ES-I3 (cell line): ENCODE results near the gene LGALS3.
"Not testable (repeated sequence)": the region's sequence is repeated elsewhere in the genome, so short reads cannot be mapped to it uniquely, and the experiment has no call there.

ENCODE experiments used
- H3K36me3 ChIP-seq: 2 replicates; pipeline ENCODE4 v1.6.1; 2013; ENCODE audit warnings: mild to moderate bottlenecking, low read length, control low read depth, moderate library complexity; ENCODE audit not compliant: insufficient read depth
- H3K4me1 ChIP-seq: 2 replicates; pipeline ENCODE4 v1.6.1; 2013; ENCODE audit warnings: mild to moderate bottlenecking, control low read depth, low read length; ENCODE audit not compliant: insufficient read depth
- H3K9ac ChIP-seq: 2 replicates; pipeline ENCODE4 v1.6.1; 2013; ENCODE audit warnings: low read depth, mild to moderate bottlenecking, low read length, moderate library complexity
- H3K9me3 ChIP-seq: 2 replicates; pipeline ENCODE4 v1.6.1; 2013; ENCODE audit warnings: mild to moderate bottlenecking, low read length, moderate library complexity; ENCODE audit not compliant: control insufficient read depth, insufficient read depth

Gene LGALS3

GRCh38 chr14:55129086-55129427, at the start of gene LGALS3:
Gene LGALS3, plus strand, starts transcription at chr14:55129252. Its CDS starts 8,122 bp downstream, at chr14:55137374.
- no peaks in the 10 kb centered on the region for H3K4me1 ChIP-seq

DNA sequence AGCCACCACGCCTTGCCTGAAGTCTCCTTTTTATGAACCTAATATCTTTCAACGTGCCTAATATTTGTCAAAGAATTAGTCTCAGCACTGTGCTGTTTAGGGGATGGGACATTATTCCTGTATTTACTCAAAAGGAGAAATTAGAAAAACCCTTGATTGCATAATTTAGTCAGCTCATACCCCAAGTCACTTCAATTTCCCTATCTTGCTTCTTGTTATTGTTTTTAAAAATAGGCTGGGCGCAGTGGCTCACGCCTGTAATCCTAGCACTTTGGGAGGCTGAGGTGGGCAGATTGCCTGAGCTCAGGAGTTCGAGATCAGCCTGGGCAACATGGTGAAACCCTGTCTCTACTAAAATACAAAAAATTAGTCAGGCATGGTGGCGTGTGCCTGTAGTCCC, 49.1 kb upstream of the LGALS3 start:
- H3K4me1 ChIP-seq, H3K9me3 ChIP-seq, H3K9ac ChIP-seq, H3K36me3 ChIP-seq: not testable (repeated sequence)

More at GRCh38 chr14:55129086-55129427, at the start of gene LGALS3:
- Histone ChIP-seq H3K36me3 (peaks cover 3% of the 10 kb centered on the region; the same call in 1 of the 2 replicates), H3K9ac (peak within 1 kb of the TSS; percentile 64), H3K9me3 (no peaks in the 10 kb centered on the region)

GRCh38 chr14:55084401-55085059, 44.5 kb upstream of the LGALS3 start:
- Histone ChIP-seq H3K36me3 (no peaks in the 10 kb centered on the region), H3K9me3 (no peaks in the 10 kb centered on the region), H3K4me1 (no peaks in the 10 kb centered on the region), H3K9ac (no peak overlapping the region)

DNA sequence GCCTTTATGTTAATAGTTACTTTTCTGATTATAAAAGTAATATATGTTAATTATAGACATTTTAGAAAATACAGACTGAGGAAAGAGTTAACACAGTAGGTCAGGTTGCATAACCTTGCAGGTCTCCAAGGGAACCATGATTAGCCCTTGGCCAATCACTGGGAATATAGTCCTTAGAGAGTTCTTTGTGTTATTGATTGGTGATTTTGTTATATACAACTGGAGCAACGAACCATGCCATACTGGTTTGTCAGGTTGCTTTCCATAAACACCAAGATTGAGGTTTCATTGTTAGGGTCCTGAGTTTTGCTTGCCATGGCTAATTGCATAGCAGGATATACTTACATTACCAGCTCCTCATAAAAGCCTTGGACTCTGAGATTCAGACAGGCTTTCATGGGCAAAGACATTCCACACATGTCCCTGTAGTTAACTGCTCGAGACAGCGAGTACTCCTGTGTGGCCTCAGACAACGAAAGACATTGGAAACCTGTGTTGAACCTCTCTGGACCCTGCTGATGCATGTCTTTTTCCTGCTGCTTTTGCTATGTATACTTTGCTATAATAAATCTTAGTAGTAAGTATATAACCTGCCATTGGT, 43.9 kb upstream of the LGALS3 start:
- H3K9me3 ChIP-seq = no peaks in the 10 kb centered on the region
- H3K4me1 ChIP-seq = no peaks in the 10 kb centered on the region
- no peak overlapping the region for H3K9ac ChIP-seq
- no peaks in the 10 kb centered on the region for H3K36me3 ChIP-seq

DNA sequence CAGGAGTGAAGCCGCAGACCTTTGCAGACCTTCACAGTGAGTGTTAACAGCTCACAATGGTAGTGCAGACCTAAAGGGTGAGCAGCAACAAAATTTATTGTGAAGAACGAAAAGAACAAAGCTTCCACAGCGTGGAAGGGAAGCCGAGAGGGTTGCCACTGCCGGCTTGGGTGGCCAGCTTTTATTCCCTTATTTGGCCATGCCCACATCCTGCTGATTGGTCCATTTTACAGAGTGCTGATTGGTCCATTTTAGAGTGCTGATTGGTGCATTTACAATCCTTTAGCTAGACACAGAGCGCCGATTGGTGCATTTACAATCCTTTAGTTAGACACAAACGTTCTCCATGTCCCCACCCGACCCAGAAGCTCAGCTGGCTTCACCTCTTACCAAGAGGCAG, 42.1 kb upstream of the LGALS3 start:
- H3K9me3 ChIP-seq = no peaks in the 10 kb centered on the region
- no peaks in the 10 kb centered on the region for H3K4me1 ChIP-seq
- no peak overlapping the region for H3K9ac ChIP-seq
- H3K36me3 ChIP-seq = no peaks in the 10 kb centered on the region

DNA sequence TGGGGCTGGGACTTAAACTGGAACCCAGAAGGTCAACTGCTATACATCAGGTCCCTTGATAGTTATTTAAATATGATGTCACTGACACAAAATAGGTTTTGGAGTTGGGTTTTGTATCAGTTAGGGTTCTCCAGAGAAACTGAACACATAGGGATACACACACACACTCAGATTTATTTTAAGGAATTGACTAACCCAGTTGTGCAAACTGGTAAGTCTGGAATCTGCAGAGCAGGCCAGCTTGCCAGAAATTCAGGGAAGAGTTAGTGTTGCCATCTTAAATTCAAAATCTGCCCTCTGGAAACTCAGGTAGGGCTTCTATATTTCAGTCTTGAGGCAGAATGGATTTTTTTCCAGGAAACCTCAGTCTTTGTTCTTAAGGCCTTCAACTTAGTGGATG, 40.7 kb upstream of the LGALS3 start:
- no peak overlapping the region for H3K9ac ChIP-seq
- no peaks in the 10 kb centered on the region for H3K4me1 ChIP-seq
- H3K36me3 ChIP-seq = no peaks in the 10 kb centered on the region
- H3K9me3 ChIP-seq = no peaks in the 10 kb centered on the region

- no peaks in the 10 kb centered on the region for H3K9me3 ChIP-seq
- H3K9ac ChIP-seq = no peak overlapping the region
- no peaks in the 10 kb centered on the region for H3K36me3 ChIP-seq
- H3K4me1 ChIP-seq = peaks cover 4% of the 10 kb centered on the region; the same call in 1 of the 2 replicates
Observed at GRCh38 chr14:55092341-55092740, 36.7 kb upstream of the LGALS3 start.

DNA sequence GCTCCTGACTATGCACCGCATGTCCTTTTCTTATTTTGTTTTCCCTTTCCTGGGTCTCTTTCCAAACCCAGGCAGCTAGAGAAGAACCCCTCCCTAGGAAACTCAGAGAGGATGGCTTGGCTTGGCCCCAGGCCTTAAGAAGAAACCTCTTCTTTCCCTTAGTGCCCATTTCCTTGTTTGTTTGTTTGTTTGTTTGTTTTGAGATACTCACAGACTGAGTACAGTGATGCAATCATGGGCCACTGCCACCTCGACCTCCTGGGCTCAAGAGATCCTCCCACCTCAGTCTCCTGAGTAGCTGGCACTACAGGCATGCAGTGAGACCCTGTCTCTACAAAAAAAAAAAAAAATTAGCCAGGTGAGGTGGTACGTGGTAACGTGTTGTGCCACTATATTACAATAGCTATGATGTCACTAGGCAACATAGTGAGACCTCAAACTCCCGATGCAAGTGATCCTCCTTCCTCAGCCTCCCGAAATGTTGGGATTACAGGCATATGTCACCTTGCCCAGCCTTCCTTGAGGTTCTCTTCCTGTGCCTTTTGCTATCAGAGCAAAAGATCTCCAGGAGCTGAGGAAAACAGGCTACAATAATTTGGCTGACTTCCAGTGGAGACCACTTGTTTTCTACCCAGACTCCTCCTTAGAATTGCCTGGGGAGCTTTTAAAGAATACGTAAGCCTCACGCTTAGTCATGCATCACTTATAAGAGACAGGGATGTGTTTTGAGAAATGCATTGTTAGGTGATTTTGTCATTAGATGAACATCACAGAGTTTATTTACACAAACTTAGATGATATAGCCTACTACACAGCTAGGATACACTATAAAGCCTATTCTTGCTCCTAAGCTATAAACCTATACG, 34.5 kb upstream of the LGALS3 start:
- Histone ChIP-seq H3K4me1 (peaks cover 4% of the 10 kb centered on the region; the same call in 1 of the 2 replicates), H3K9me3 (no peaks in the 10 kb centered on the region), H3K9ac (no peak overlapping the region), H3K36me3 (no peaks in the 10 kb centered on the region)

DNA sequence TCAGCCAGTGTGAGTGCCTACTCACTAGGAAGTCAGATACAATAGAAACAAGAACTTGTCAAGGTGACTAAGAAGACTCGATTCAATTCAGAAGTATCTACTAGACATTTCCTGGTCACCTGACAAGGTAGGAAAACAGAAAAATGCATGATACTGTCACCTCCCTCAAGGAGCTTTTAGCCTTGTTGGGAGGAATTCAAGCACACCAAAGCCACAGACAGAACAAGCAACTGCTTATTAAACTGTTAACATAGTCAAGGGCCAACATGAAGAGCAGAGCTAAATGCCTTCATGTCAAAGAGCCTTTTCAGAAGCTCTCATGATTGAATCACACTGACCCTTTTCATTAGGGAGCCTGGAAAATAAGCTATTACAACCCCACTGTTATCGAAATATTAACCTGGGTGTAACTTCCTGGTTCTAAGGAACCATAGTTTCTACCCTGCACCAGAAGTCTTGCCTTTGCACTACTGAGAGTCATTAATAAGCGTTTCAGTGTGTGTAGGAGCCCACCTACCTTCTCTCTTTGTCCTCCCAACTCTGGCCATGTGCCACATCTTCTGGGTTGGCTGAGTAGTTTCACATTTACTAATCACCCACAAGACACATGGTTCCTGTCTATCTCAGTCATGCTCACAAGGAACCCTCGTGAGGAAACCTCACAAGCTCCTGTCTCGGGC, 31.0 kb upstream of the LGALS3 start:
- Histone ChIP-seq H3K4me1 (peaks cover 14% of the 10 kb centered on the region), H3K36me3 (no peaks in the 10 kb centered on the region), H3K9ac (no peak overlapping the region), H3K9me3 (no peaks in the 10 kb centered on the region)

- no peaks in the 10 kb centered on the region for H3K36me3 ChIP-seq
- H3K9ac ChIP-seq = no peak overlapping the region
- H3K4me1 ChIP-seq = peaks cover 18% of the 10 kb centered on the region
- no peaks in the 10 kb centered on the region for H3K9me3 ChIP-seq
Observed at GRCh38 chr14:55098561-55098898, 30.5 kb upstream of the LGALS3 start.

GRCh38 chr14:55099756-55100155, 29.3 kb upstream of the LGALS3 start:
- H3K9ac ChIP-seq = no peak overlapping the region
- H3K9me3 ChIP-seq = no peaks in the 10 kb centered on the region; the same call in 1 of the 2 replicates
- H3K4me1 ChIP-seq = peaks cover 25% of the 10 kb centered on the region
- no peaks in the 10 kb centered on the region for H3K36me3 ChIP-seq

- Histone ChIP-seq H3K36me3 (no peaks in the 10 kb centered on the region), H3K9me3 (no peaks in the 10 kb centered on the region; the same call in 1 of the 2 replicates), H3K4me1 (peaks cover 24% of the 10 kb centered on the region), H3K9ac (no peak overlapping the region)
Observed at GRCh38 chr14:55101698-55102097, 27.4 kb upstream of the LGALS3 start.

DNA sequence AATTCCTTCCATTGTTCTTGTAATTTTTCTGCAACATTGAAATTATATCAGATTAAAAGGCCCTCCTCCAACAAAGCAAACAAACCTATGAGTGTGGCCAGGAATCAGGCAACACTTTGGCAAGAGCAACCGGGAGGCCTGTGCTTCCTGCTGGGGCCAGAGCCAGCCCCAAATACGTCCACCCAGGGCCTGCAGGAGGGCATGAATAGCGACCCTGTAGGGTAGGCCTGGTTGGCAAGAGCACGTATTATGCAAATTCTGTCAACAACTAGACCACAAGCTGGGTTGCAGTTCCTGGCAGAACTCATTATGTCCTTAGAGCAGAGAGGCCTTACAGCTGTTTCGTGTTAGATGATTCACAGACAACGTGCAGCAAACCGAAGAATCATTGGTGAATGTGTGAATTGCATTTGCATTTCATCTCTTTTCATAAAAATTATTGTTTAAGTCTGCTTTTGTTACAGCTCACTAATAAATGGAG, 26.9 kb upstream of the LGALS3 start:
- Histone ChIP-seq H3K9me3 (no peaks in the 10 kb centered on the region; the same call in 1 of the 2 replicates), H3K36me3 (no peaks in the 10 kb centered on the region), H3K9ac (no peak overlapping the region), H3K4me1 (peaks cover 20% of the 10 kb centered on the region)

DNA sequence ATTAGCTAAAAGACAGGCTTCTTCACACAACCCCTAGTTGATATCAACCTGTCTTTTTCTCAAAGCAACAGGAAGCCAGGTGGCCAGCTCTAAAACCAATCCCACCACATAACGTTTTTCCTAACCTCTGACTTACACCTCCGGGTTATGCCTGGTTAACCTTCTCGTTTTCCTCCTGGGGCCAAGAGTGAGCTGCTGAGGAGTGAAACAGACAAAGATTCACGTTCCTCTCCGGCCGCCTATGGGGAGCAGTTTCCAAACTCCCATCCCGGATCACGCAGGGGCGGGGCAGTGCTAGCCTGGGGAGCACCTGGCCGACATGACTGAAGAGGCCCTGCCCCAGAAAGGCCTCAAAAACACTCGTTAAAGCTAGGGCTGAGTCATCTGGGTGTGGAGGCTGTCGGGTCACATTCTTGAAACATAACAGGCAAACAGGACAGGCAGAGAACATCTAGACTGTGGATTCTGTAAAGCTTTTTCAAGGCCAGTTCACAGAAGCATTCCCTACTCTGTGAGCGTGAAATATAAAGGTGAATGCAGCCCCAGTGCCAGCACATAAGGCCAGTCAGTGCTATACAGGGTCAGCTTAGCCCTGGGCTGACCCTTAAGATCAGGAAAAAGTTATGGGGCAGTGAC, 25.9 kb upstream of the LGALS3 start:
- peak overlapping the region; percentile 23 for H3K9ac ChIP-seq
- H3K4me1 ChIP-seq = peaks cover 29% of the 10 kb centered on the region
- no peaks in the 10 kb centered on the region; the same call in 1 of the 2 replicates for H3K9me3 ChIP-seq
- no peaks in the 10 kb centered on the region for H3K36me3 ChIP-seq
